Esophagus muscularis mucosa (tissue), 4 donors: ENCODE measurements around the gene GAB1. TPM values are rescaled to one million over a fixed set of nuclear protein-coding genes. Genes with fewer than 3 reads are reported as not detected.

Experiments used
- DNase-seq: peaks from one replicate; pipeline ENCODE4 v3.0.0-alpha.2; 2017; ENCODE audit errors: extremely low spot score
- H3K27ac ChIP-seq, 4 donors: fragments of 200-600 bp; sonication (generic); replicated peaks in 1 of 4; 1 replicate in 3 of 4; 2 replicates in 1 of 4; pipeline ENCODE4 v1.5.1; 2016 to 2019; ENCODE audit warnings: mild to moderate bottlenecking in 1 of 4
- H3K27me3 ChIP-seq, 4 donors: fragments of 200-600 bp; sonication (generic); one replicate each; pipeline versions ENCODE4 v1.5.1 to v1.6.0; 2016 to 2019
- H3K36me3 ChIP-seq, 4 donors: fragments of 200-600 bp; sonication (generic); one replicate each; pipeline ENCODE4 v1.5.1; 2016 to 2019
- H3K4me1 ChIP-seq, 4 donors: fragments of 200-600 bp; sonication (generic); one replicate each; pipeline ENCODE4 v1.5.1; 2016 to 2019
- H3K4me3 ChIP-seq, 4 donors: fragments of 200-600 bp; sonication (generic); 1 replicate in 2 of 4; 2 replicates in 2 of 4; pipeline ENCODE4 v1.5.1; 2016 to 2019; ENCODE audit warnings: mild to moderate bottlenecking in 4 of 4, moderate library complexity in 1 of 4
- H3K9me3 ChIP-seq, 4 donors: fragments of 200-600 bp; sonication (generic); 1 replicate in 3 of 4; 2 replicates in 1 of 4; pipeline ENCODE4 v1.5.1; 2016 to 2019
- CTCF ChIP-seq, 3 experiments: fragments of 200-600 bp in 2 of 3; fragments of 450-650 bp in 1 of 3; sonication (generic) in 2 of 3; IDR thresholded peaks; one replicate each; pipeline ENCODE4 v1.5.1; 2017 to 2019; ENCODE audit warnings: antibody characterized with exemption in 3 of 3, mild to moderate bottlenecking in 2 of 3, moderate library complexity in 1 of 3
- EP300 ChIP-seq: sonication (generic); formaldehyde crosslinking; IDR thresholded peaks from one replicate; pipeline ENCODE4 v1.6.1; 2017; ENCODE audit warnings: antibody characterized with exemption
- POLR2A ChIP-seq: fragments of 450-650 bp; IDR thresholded peaks from one replicate; pipeline ENCODE4 v1.6.1; 2017; ENCODE audit warnings: antibody characterized with exemption, moderate library complexity, mild to moderate bottlenecking, low read depth
- POLR2AphosphoS5 ChIP-seq, 2 donors: sonication (generic); formaldehyde crosslinking; IDR thresholded peaks; one replicate each; pipeline ENCODE4 v1.6.1; 2017; ENCODE audit warnings: antibody characterized with exemption in 2 of 2
- WGBS: methylation state at CpG from one replicate; pipeline ENCODE4 v1.1.5; 2018; 5-methylcytosine and 5-hydroxymethylcytosine counted together
- intact Hi-C: fragments of 100-400 bp; cut with DNase I; formaldehyde crosslinking; loops from one replicate; pipeline ENCODE4 v1.15.1; 2023
- total RNA-seq, 4 donors: library from RNA; depleted of rRNA; stranded (reverse); fragments of >200 nt; gene quantifications; one replicate each; pipeline versions ENCODE4 v1.1.0 to v1.2.1, GENCODE V29; 2016

GAB1 gene
- total RNA-seq, 4 donors from 2014 or later, result 73.5 to 117 (median 98.8) TPM

GRCh38 chr4:143339497-143339896 lies 2.8 kb downstream of the GAB1 start:
- intact Hi-C loops, result loop anchor here (5.0 kb wide), 2 partner anchors 47 to 143 kb away; no protein-coding TSS in a partner anchor
- WGBS, result 41% methylated on average over 2 of the region's 2 CpGs
- peaks cover 0 to 4% (median 0%) of the 10 kb centered on the region in 4 donors for H3K27me3 ChIP-seq
- peaks cover 44 to 67% (median 48%) of the 10 kb centered on the region in 4 donors for H3K4me1 ChIP-seq
- H3K36me3 ChIP-seq, result no peaks in the 10 kb centered on the region
- peak overlapping the region; percentile 90 to 97 (median 95) for H3K4me3 ChIP-seq
- no peak for DNase-seq
- H3K9me3 ChIP-seq, result no peaks in the 10 kb centered on the region
- TF ChIP-seq POLR2A, result no peak
- TF ChIP-seq POLR2AphosphoS5 (IDR thresholded peaks at IDR 0.05), result no peak
- TF ChIP-seq CTCF (IDR thresholded peaks at IDR 0.05), result no peak
- no peak for TF ChIP-seq EP300
- H3K27ac ChIP-seq, result peak overlapping the region; percentile 11 to 97 (median 94)

- DNase-seq, result no peak
- Histone ChIP-seq H3K4me3 (peak overlapping the region in 1 of 4 donors; percentile 8), H3K27ac (peak overlapping the region; percentile 40 to 97 (median 94)), H3K27me3 (peaks cover 0 to 4% (median 0%) of the 10 kb centered on the region in 4 donors), H3K9me3 (no peaks in the 10 kb centered on the region), H3K4me1 (peaks cover 36 to 67% (median 45%) of the 10 kb centered on the region in 4 donors), H3K36me3 (no peaks in the 10 kb centered on the region)
- WGBS, result 58% methylated on average over 2 of the region's 2 CpGs
- TF ChIP-seq POLR2A, result no peak
- TF ChIP-seq POLR2AphosphoS5 (IDR thresholded peaks at IDR 0.05), result no peak
- TF ChIP-seq CTCF (IDR thresholded peaks at IDR 0.05), result no peak
- TF ChIP-seq EP300, result no peak
- intact Hi-C loops, result loop anchor here (5.0 kb wide), 1 partner anchor 36 kb away; no protein-coding TSS in a partner anchor
Measured at GRCh38 chr4:143341186-143341755, 4.6 kb downstream of the GAB1 start.

- Histone ChIP-seq H3K36me3 (no peaks in the 10 kb centered on the region), H3K9me3 (no peaks in the 10 kb centered on the region), H3K27ac (peak overlapping the region in 2 of 4 donors; percentile 59 to 65), H3K4me3 (peak overlapping the region in 2 of 4 donors; percentile 10 to 19), H3K27me3 (no peaks in the 10 kb centered on the region), H3K4me1 (peaks cover 35 to 67% (median 46%) of the 10 kb centered on the region in 4 donors)
- no peak for DNase-seq
- TF ChIP-seq CTCF (IDR thresholded peaks at IDR 0.05) (no peak), POLR2A (no peak), EP300 (no peak), POLR2AphosphoS5 (IDR thresholded peaks at IDR 0.05) (no peak)
- WGBS, result 48% methylated on average over 3 of the region's 3 CpGs
- intact Hi-C loops, result loop anchor here (5.0 kb wide), 1 partner anchor 34 kb away; no protein-coding TSS in a partner anchor
Measured at GRCh38 chr4:143343276-143343831, 6.7 kb downstream of the GAB1 start.

GRCh38 chr4:143344041-143344440 lies 7.4 kb downstream of the GAB1 start:
- no peak for DNase-seq
- peak overlapping the region; percentile 1 to 19 (median 6) for H3K4me3 ChIP-seq
- intact Hi-C loops, result loop anchor here (5.0 kb wide), 1 partner anchor 33 kb away; no protein-coding TSS in a partner anchor
- no peaks in the 10 kb centered on the region for H3K9me3 ChIP-seq
- H3K27ac ChIP-seq, result peak overlapping the region in 2 of 4 donors; percentile 59 to 65
- no peak for TF ChIP-seq CTCF (IDR thresholded peaks at IDR 0.05)
- TF ChIP-seq EP300, result no peak
- TF ChIP-seq POLR2A, result no peak
- no peaks in the 10 kb centered on the region for H3K27me3 ChIP-seq
- H3K4me1 ChIP-seq, result peaks cover 28 to 61% (median 41%) of the 10 kb centered on the region in 4 donors
- WGBS, result 62% methylated on average over 7 of the region's 7 CpGs
- H3K36me3 ChIP-seq, result no peaks in the 10 kb centered on the region
